GM04504 (cell line): Measurements from ENCODE around the gene DDIAS.
"Not testable (repeated sequence)": the region's sequence is repeated elsewhere in the genome, so short reads cannot be mapped to it uniquely, and the experiment has no call there.

Experiments
- DNase-seq: peaks from one replicate; pipeline ENCODE4 v3.0.0-alpha.2; 2012; ENCODE audit warnings: low read depth

DDIAS gene

DNA sequence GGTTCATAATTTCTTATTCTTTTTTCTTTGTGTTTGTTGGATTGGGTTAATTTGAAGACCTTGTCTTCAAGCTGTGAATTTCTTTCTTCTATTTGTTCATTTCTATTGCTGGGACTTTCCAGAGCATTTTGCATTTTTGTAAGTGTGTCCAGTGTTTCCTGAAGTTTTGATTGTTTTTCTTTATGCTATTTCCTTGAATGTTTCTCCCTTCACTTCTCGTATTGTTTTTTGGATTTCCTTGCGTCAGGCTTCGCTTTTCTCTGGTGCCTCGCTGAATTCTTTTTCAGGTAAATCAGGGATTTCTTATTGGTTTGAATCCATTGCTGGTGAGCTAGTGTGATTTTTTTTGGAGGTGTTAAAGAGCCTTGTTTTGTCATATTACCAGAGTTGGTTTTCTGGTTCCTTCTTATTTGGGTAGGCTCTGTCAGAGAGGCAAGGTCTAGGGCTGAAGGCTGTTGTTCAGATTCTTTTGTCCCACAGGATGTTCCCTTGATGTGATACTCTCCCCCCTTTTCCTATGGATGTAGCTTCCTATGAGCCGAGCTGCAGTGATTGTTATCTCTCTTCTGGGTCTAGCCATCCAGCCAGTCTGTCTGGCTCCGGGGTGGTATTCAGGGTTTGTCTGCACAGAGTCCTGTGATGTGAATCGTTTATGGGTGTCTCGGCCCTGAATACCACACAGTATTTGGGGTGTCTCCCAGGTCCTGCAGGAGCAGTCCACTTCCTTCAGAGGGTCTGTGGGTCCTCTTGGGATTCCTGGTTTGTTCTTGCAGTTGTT lies 21.0 kb downstream of the DDIAS start:
- DNase-seq, result not testable (repeated sequence)

DNA sequence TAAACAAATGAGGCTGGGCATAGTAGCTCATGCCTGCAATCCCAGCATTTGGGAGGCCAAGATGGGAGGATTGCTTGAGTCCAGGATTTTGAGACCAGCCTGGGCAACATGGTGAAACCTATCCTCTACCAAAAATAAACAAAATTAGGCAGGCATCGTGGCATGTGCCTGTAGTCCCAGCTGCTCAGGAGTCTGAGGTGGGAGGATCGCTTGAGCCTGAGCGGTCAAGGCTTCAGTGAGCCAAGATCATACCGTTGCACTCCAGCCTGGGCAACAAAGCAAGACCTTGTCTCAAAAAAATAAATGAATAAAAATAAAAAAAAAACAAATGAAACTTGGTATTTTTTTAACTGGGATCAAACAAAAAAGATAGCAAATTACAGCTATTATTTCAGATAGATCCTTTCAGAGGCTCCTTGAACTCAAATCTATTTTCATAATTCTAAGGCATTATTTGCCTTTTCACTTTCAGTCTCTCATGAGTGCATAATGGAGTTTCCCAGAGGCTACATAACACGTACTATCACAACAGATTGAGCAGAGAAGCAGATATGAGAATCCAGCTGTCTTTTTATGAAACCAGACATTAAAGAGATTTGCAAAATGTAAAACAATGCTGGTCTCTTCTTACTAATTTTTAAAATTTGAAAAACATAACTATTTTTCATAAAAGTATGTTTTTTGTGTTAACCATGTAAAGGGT lies 23.1 kb downstream of the DDIAS start:
- no peak for DNase-seq

- DNase-seq, result peak; percentile 23
Observed at GRCh38 chr11:82927264-82927880, 25.8 kb downstream of the DDIAS start.

DNA sequence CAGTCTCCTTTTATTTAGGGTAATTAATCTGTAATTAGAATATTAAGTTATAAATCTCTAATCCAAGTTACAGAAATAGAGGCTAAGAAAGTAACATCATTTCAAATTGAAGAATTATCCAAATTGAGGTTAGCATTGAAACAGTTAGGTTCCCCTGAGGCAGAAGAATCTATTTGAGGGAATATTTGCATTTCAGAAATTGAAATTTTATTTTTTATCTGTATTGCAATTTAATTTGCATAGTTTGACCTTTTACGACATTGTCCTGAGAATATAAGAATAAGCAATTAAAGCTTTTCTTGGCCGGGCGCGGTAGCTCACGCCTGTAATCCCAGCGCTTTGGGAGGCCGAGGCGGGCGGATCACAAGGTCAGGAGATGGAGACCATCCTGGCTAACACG lies 27.6 kb downstream of the DDIAS start:
- no peak for DNase-seq

- no peak for DNase-seq
Observed at GRCh38 chr11:82930229-82930628, 28.7 kb downstream of the DDIAS start.

- DNase-seq, result no peak
Observed at GRCh38 chr11:82930734-82931133, 29.2 kb downstream of the DDIAS start.

DNA sequence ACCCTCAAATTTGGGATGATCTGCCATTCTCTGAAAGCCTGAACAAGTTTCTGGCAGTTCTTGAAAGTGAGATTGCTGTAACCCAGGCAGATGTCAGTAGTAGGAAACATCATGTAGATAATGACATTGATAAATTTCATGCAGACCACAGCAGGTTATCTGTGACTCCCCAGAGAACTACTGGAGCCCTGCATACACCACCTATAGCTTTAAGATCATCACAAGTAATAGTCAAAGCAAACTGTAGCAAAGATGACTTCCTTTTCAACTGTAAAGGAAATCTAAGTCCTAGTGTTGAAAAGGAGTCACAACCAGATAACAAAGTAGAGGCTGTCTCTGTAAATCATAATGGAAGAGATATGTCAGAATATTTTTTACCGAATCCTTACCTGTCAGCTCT lies 31.0 kb downstream of the DDIAS start:
- no peak for DNase-seq

- DNase-seq, result no peak
Observed at GRCh38 chr11:82936261-82936660, 34.7 kb downstream of the DDIAS start.

DNA sequence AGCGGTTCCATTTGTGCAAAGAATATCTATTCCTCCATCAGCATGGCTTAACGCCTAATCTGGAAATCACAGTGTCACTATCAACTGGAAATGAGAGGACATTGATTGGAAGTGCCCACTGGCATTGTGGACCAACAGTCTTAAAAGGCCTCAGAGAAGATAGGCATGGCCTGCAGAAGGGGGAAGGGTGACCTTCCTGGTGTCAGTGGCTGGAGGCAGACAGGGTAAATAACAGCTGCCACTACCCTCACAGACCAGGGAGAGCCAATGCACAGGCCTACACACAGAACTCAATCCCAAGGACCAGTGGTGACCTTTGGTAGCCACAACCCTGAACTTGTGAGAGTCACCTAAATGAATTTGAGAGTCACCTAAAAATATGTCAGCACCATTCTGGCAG lies 36.0 kb downstream of the DDIAS start:
- DNase-seq, result no peak

DNA sequence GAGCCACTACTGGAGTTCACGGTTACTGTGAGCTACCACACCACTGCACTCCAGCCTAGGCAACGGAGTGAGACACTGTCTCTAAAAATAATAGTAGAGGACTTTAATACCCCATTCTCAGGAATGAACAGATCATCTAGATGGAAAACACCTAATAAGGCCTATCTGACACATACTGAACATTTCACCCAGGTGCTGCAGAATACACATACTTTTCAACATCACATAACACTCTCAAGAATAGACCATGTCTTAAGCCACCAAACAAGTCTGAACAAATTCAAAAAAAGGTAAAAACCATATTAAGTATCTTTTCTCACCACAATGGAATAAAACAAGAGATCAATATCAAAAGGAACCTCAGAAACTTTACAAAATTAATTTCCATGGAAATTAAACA lies 37.9 kb downstream of the DDIAS start:
- no peak for DNase-seq

GRCh38 chr11:82942376-82942775 lies 40.8 kb downstream of the DDIAS start:
- DNase-seq, result no peak

DNA sequence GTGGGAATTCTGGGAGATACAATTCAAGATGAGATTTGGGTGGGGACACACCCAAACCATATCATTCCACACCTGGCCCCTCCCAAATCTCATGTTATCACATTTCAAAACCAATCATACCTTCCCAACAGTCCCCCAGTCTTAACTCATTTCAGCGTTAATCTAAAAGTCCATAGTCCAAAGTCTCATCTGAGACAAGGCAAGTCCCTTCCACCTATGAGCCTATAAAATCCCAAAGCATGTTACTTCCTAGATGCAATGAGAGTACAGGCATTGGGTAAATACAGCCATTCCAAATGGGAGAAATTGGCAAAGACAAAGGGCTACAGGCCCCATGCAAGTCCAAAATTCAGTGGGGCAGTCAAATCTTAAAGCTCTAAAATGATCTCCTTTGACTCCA lies 41.9 kb downstream of the DDIAS start:
- DNase-seq, result not testable (repeated sequence)

DNA sequence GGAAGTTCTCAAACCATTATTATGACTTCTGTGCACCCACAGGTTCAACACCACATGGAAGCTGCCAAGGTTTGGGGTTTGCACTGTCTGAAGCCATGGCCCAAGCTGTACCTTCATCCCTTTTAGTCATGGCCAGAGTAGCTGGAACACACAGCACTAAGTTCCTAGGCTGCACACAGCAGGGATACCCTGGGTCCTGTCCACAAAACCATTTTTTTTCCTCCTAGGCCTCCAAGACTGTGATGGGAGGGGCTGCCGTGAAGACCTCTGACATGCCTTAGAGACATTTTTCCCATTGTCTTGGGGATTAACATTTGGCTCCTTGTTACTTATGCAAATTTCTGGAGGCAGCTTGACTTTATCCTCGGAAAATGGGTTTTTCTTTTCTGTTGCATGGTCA lies 42.7 kb downstream of the DDIAS start:
- no peak for DNase-seq

DNA sequence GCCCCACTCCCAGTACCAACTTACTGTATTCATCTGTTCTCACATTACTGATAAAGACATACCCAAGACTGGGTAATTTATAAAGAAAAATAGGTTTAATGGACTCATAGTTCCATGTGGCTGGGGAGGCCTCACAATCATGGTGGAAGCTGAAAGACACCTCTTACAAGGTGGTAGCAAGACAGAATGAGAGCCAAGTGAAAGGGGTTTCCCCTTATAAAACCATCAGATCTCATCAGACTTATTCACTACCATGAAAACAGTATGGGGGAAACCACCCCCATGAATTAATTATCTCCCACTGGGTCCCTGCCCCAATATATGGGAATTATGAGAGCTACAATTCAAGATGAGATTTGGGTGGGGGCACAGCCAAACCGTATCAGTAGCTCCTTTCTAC lies 43.5 kb downstream of the DDIAS start:
- DNase-seq, result not testable (repeated sequence)

- no peak for DNase-seq
Observed at GRCh38 chr11:82945682-82946081, 44.1 kb downstream of the DDIAS start.

GRCh38 chr11:82949352-82949751 lies 47.8 kb downstream of the DDIAS start:
- DNase-seq, result no peak

DNA sequence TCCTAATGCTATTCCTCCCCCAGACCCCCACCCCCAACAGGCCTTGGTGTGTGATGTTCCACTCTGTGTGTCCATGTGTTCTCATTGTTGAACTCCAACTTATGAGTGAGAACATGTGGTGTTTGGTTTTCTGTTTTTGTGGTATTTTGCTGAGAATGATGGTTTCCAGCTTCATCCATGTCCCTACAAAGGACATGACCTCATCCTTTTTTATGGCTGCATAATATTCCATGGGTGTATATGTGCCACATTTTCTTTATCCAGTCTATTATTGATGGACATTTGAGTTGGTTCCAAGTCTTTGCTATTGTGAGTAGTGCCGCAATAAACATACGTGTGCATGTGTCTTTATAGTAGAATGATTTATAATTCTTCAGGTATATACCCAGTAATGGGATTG lies 49.0 kb downstream of the DDIAS start:
- DNase-seq, result not testable (repeated sequence)

DNA sequence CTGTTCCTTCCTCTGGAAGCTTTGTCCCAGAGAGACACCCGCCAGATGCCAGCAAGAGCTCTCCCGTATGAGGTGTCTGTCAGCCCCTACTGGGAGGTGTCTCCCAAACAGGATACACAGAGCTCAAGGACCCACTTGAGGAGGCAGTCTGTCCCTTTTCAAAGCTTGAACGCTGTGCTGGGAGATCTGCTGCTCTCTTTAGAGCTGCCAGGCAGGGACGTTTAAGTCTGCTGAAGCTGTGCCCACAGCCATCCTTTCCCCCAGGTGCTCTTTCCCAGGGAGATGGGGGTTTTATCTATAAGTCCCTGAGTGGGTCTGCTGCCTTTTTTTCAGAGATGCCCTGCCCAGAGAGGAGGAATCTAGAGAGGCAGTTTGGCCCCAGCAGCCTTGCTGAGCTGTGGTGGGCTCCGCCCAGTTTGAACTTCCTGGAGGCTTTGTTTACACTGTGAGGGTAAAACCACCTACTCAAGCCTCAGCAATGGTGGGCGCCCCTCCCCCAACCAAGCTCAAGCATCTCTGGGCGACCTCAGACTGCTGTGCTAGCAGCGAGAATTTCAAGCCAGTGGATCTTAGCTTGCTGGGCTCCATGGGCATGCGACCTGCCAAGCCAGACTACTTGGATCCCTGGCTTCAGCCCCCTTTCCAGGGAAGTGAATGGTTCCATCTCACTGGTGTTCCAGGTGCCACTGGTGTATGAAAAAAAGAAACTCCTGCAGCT lies 54.4 kb downstream of the DDIAS start:
- not testable (repeated sequence) for DNase-seq

DNA sequence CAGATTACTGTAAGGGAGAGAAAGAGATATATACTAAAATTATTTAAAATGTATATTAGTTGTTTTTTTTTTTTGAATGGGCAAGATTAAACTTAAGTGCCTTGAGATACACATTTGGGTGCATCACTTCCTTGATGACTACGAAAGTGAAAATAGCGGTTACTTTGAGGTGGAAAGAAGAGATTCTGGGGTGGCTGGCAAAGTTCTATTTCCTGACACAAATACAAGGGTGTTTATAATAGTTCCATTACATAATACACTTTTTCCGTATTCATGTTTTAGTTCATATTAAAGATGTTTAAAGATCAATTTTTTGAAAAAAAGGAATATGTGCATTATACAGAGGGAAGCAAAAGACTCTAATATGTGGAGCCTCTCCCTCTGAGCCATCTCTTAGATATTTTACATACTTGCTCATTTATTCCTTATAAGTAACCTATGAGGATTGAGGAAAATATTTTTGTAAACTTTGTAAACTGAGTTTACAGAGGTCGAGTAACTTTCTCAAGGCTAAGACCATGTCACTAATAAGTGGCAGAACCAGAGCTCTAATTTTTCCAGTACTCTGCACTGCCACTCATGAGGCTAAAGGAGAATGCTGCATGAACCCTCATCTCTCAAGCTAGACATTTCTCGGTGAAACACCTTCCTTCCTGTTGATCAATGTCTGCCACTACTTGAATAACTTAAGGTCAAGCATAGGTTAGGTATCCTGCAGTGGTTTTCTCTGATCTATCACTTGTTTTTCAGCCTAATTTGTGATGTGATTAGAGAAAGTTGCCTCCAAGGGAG lies 58.6 kb downstream of the DDIAS start:
- no peak for DNase-seq

- no peak for DNase-seq
Observed at GRCh38 chr11:82960779-82961143, 59.2 kb downstream of the DDIAS start.

- not testable (repeated sequence) for DNase-seq
Observed at GRCh38 chr11:82962021-82962420, 60.5 kb downstream of the DDIAS start.

DNA sequence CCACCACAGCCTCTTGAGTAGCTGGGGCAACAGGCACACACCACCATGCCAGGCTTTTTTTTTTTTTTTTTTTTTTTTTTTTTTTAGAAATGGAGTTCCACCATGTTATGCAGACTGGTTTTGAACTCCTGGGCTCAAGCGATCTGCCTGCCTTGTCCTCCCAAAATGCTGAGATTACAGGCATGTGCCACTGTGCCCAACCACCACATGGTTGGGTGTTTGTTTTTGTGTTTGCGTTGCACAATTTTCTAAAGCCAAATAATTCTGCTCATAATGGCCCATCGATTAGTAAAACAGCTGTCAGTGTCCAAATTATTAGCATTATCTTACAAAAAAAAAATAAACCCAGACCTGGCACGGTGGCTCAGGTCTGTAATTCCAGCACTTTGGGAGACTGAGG lies 65.8 kb downstream of the DDIAS start:
- DNase-seq, result no peak
